ENCODE measurements around the gene TMEM161B. TPM values are rescaled to one million over a fixed set of nuclear protein-coding genes. Genes with fewer than 3 reads are reported as not detected.

TMEM161B gene
- total and polyA plus RNA-seq, 2 of the 13 experiments (the other 11 are each of a cell fraction or from before 2014, with no cell fraction given): 15.0 to 22.1 TPM

DNA sequence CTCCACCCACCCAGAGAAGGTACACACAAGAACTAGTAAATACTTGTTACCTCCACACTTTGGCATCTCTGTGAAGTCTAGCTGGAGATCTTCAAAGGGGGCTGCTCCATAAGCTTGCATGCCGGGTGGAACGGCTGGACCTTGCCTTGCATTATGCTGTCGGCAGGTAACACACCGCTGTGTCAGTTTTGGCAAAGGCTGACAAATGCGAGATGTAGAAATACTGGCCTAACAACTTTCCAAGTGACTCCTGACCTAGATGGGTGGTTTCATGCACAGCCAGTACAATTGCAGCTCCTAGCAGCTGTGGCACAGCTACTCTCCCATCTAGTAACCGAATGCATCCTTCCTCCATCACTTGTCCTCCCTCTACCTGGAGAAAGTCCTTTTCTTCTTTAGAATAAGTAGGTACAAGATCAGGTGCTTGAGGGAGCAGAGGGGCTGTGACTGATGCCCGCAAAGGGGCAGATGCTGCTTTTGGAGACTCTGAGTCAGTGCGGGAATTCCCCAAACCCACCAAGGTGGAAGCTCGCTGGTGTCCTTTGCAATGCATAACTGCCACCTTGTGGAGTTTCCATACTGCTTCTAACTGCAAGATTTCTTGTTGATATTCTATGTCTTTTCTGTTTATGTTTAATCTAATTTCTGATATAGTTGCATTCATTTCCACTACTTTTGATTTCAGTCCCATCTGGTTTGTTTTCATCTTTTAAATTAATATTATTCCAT lies 78.4 kb downstream of the TMEM161B start:
- Histone ChIP-seq H3K4me1 (ENCODE audit: insufficient read depth, low read length) (no peaks in the 10 kb centered on the region), H3K4me2 (ENCODE audit: low read depth, low read length) (no peak overlapping the region), H3K27me3 (ENCODE audit: control insufficient read depth in 1 of 2, insufficient read depth in 2 of 2, low read length in 2 of 2) (no peaks in the 10 kb centered on the region), H3K4me3 (replicated peaks in 1 of 3; ENCODE audit: insufficient read depth in 1 of 3, low read depth in 2 of 3, low read length in 3 of 3) (no peak overlapping the region), H3K9ac (ENCODE audit: insufficient read depth, low read depth, low read length) (no peak overlapping the region), H3K36me3 (replicated peaks in 1 of 2; ENCODE audit: control insufficient read depth in 1 of 2, insufficient read depth in 2 of 2, low read length in 2 of 2) (peaks cover 2 to 8% of the 10 kb centered on the region in 2 experiments; a peak in 2 of 5 replicates), H2AFZ (ENCODE audit: low read length) (no peak overlapping the region), H3K9me3 (ENCODE audit: low read length) (peaks cover 29% of the 10 kb centered on the region), H4K20me1 (ENCODE audit: insufficient read depth, low read length) (no peaks in the 10 kb centered on the region), H3K27ac (ENCODE audit: extremely low read length, insufficient read depth, low read length) (no peak overlapping the region), H3K79me2 (ENCODE audit: insufficient read depth, low read length) (no peaks in the 10 kb centered on the region)
- WGBS (ENCODE audit: low lambda C conversion rate): 78% methylated on average over 7 of the region's 9 CpGs
- ATAC-seq (no peak), DNase-seq (ENCODE audit: low spot score) (no peak), FAIRE-seq (no peak)
- ChIA-PET POLR2A (no interaction called here), CTCF (ENCODE audit: low intra/inter-chr PET ratio, low total read pairs) (no interaction called here)
- no TSS peak for BruUV-seq (replicated peaks)
- TF ChIP-seq ZNF143 (CRISPR knock-in tag; IDR thresholded peaks at IDR 0.05) (no peak), PHF21A (CRISPR knock-in tag; IDR thresholded peaks at IDR 0.05) (no peak), ZFAT (CRISPR knock-in tag; conservative IDR thresholded peaks at IDR 0.05) (no peak), IRF2 (CRISPR knock-in tag; IDR thresholded peaks at IDR 0.05) (no peak), STAG1 (CRISPR knock-in tag; IDR thresholded peaks at IDR 0.05) (peak; percentile 47), MATR3 (CRISPR knock-in tag; IDR thresholded peaks at IDR 0.05) (no peak), REPIN1 (CRISPR knock-in tag; IDR thresholded peaks at IDR 0.05; ENCODE audit: borderline replicate concordance, low read depth) (no peak)
- TF ChIP-seq, protein P1, sequence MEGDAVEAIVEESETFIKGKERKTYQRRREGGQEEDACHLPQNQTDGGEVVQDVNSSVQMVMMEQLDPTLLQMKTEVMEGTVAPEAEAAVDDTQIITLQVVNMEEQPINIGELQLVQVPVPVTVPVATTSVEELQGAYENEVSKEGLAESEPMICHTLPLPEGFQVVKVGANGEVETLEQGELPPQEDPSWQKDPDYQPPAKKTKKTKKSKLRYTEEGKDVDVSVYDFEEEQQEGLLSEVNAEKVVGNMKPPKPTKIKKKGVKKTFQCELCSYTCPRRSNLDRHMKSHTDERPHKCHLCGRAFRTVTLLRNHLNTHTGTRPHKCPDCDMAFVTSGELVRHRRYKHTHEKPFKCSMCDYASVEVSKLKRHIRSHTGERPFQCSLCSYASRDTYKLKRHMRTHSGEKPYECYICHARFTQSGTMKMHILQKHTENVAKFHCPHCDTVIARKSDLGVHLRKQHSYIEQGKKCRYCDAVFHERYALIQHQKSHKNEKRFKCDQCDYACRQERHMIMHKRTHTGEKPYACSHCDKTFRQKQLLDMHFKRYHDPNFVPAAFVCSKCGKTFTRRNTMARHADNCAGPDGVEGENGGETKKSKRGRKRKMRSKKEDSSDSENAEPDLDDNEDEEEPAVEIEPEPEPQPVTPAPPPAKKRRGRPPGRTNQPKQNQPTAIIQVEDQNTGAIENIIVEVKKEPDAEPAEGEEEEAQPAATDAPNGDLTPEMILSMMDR (CRISPR knock-in tag; IDR thresholded peaks at IDR 0.05): peak; percentile 42
- TF ChIP-seq, protein P2, sequence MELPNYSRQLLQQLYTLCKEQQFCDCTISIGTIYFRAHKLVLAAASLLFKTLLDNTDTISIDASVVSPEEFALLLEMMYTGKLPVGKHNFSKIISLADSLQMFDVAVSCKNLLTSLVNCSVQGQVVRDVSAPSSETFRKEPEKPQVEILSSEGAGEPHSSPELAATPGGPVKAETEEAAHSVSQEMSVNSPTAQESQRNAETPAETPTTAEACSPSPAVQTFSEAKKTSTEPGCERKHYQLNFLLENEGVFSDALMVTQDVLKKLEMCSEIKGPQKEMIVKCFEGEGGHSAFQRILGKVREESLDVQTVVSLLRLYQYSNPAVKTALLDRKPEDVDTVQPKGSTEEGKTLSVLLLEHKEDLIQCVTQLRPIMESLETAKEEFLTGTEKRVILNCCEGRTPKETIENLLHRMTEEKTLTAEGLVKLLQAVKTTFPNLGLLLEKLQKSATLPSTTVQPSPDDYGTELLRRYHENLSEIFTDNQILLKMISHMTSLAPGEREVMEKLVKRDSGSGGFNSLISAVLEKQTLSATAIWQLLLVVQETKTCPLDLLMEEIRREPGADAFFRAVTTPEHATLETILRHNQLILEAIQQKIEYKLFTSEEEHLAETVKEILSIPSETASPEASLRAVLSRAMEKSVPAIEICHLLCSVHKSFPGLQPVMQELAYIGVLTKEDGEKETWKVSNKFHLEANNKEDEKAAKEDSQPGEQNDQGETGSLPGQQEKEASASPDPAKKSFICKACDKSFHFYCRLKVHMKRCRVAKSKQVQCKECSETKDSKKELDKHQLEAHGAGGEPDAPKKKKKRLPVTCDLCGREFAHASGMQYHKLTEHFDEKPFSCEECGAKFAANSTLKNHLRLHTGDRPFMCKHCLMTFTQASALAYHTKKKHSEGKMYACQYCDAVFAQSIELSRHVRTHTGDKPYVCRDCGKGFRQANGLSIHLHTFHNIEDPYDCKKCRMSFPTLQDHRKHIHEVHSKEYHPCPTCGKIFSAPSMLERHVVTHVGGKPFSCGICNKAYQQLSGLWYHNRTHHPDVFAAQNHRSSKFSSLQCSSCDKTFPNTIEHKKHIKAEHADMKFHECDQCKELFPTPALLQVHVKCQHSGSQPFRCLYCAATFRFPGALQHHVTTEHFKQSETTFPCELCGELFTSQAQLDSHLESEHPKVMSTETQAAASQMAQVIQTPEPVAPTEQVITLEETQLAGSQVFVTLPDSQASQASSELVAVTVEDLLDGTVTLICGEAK (IDR thresholded peaks at IDR 0.05): no peak
- TF ChIP-seq, protein P2 (CRISPR knock-in tag; IDR thresholded peaks at IDR 0.05): no peak
- TF ChIP-seq, protein P3, sequence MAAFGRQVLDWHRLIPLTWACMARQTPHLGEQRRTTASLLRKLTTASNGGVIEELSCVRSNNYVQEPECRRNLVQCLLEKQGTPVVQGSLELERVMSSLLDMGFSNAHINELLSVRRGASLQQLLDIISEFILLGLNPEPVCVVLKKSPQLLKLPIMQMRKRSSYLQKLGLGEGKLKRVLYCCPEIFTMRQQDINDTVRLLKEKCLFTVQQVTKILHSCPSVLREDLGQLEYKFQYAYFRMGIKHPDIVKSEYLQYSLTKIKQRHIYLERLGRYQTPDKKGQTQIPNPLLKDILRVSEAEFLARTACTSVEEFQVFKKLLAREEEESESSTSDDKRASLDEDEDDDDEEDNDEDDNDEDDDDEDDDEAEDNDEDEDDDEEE (CRISPR knock-in tag; IDR thresholded peaks at IDR 0.05): no peak
- intact Hi-C loops (cut with micrococcal nuclease; ENCODE audit: unreplicated experiment) (loop anchor here (1.0 kb wide), 1 partner anchor 409 kb away; no protein-coding TSS in a partner anchor), in situ Hi-C loops (cut with HindIII; ENCODE audit: extremely low pct_ligation_motif_present, low pct_unique_long_range_greater_than_20kb) (no loop called here)

All from HepG2 (cell line).